Renal pelvis (tissue), 4 donors: ENCODE data around the gene SPINK5. TPM values are rescaled to one million over a fixed set of nuclear protein-coding genes. Genes with fewer than 3 reads are reported as not detected.
A peak's percentile ranks its signal among the peaks of the same experiment; 100 is the strongest.

Source experiments
- DNase-seq: peaks from one replicate; pipeline ENCODE4 v3.0.0-alpha.2; 2013
- polyA plus RNA-seq, 3 donors: library from polyadenylated mRNA; unstranded; fragments of 120-200 nt; gene quantifications; one replicate each; pipeline ENCODE4 v1.2.1, GENCODE V29; 2013; ENCODE audit not compliant: insufficient read length in 3 of 3

The SPINK5 gene
- polyA plus RNA-seq, 3 donors = 0.42 to 0.47 (median 0.43) TPM

- no peak for DNase-seq
Measured at GRCh38 chr5:148091991-148092964, 28.5 kb downstream of the SPINK5 start.

GRCh38 chr5:148094336-148094735 is 30.6 kb downstream of the SPINK5 start:
- no peak for DNase-seq

GRCh38 chr5:148104226-148104625 is 40.4 kb downstream of the SPINK5 start:
- no peak for DNase-seq

- DNase-seq = no peak
Measured at GRCh38 chr5:148107608-148108007, 43.8 kb downstream of the SPINK5 start.

GRCh38 chr5:148113243-148113642 is 49.5 kb downstream of the SPINK5 start:
- no peak for DNase-seq

- no peak for DNase-seq
Measured at GRCh38 chr5:148120317-148120716, 56.5 kb downstream of the SPINK5 start.

- DNase-seq = no peak
Measured at GRCh38 chr5:148125641-148126040, 61.9 kb downstream of the SPINK5 start.

- DNase-seq = no peak
Measured at GRCh38 chr5:148135091-148136048, 71.6 kb downstream of the SPINK5 start.

GRCh38 chr5:148140846-148141245 is 77.1 kb downstream of the SPINK5 start:
- no peak for DNase-seq

GRCh38 chr5:148141645-148142044 is 77.9 kb downstream of the SPINK5 start:
- DNase-seq = no peak

GRCh38 chr5:148145916-148146315 is 82.1 kb downstream of the SPINK5 start:
- DNase-seq = peak; percentile 21

GRCh38 chr5:148146487-148146886 is 82.7 kb downstream of the SPINK5 start:
- no peak for DNase-seq

- no peak for DNase-seq
Measured at GRCh38 chr5:148147415-148147814, 83.6 kb downstream of the SPINK5 start.

GRCh38 chr5:148151872-148152271 is 88.1 kb downstream of the SPINK5 start:
- no peak for DNase-seq

GRCh38 chr5:148152781-148153180 is 89.0 kb downstream of the SPINK5 start:
- DNase-seq = no peak

GRCh38 chr5:148156609-148157008 is 92.8 kb downstream of the SPINK5 start:
- no peak for DNase-seq

GRCh38 chr5:148162038-148162437 is 98.3 kb downstream of the SPINK5 start:
- no peak for DNase-seq

GRCh38 chr5:148163345-148163744 is 99.6 kb downstream of the SPINK5 start:
- no peak for DNase-seq

GRCh38 chr5:148166550-148167283 is 102.9 kb downstream of the SPINK5 start:
- DNase-seq = no peak

- DNase-seq = no peak
Measured at GRCh38 chr5:148168246-148168645, 104.5 kb downstream of the SPINK5 start, which contains the start of gene SPINK14. Gene SPINK14 (plus strand): TSS chr5:148168546. CDS start chr5:148169733, 1,187 bp downstream.

- no peak for DNase-seq
Measured at GRCh38 chr5:148172377-148172776, 108.6 kb downstream of the SPINK5 start.

- no peak for DNase-seq
Measured at GRCh38 chr5:148176480-148176879, 112.7 kb downstream of the SPINK5 start.
